ENCODE data around the gene ERBIN.
"Not testable (repeated sequence)": the region's sequence is repeated elsewhere in the genome, so short reads cannot be mapped to it uniquely, and the experiment has no call there.

The ERBIN gene

GRCh38 chr5:65967288-65968066, 41.1 kb downstream of the ERBIN start:
- no peak for DNase-seq

- DNase-seq = no peak
Observed at GRCh38 chr5:65969539-65970393, 43.4 kb downstream of the ERBIN start.

- DNase-seq = no peak
Observed at GRCh38 chr5:65970481-65971367, 44.3 kb downstream of the ERBIN start.

- DNase-seq = no peak
Observed at GRCh38 chr5:65971643-65972042, 45.3 kb downstream of the ERBIN start.

- DNase-seq = not testable (repeated sequence)
Observed at GRCh38 chr5:65972896-65973295, 46.5 kb downstream of the ERBIN start.

- no peak for DNase-seq
Observed at GRCh38 chr5:65978251-65978650, 51.9 kb downstream of the ERBIN start.

- no peak for DNase-seq
Observed at GRCh38 chr5:65981548-65981947, 55.2 kb downstream of the ERBIN start.

GRCh38 chr5:65981969-65982619, 55.7 kb downstream of the ERBIN start:
- no peak for DNase-seq

GRCh38 chr5:65982635-65983034, 56.3 kb downstream of the ERBIN start:
- no peak for DNase-seq

GRCh38 chr5:65984098-65984885, 57.9 kb downstream of the ERBIN start:
- DNase-seq = no peak

GRCh38 chr5:65986050-65986451, 59.7 kb downstream of the ERBIN start:
- DNase-seq = no peak

GRCh38 chr5:65986796-65987195, 60.4 kb downstream of the ERBIN start:
- no peak for DNase-seq

- DNase-seq = no peak
Observed at GRCh38 chr5:65987982-65988381, 61.6 kb downstream of the ERBIN start.

GRCh38 chr5:65989158-65989557, 62.8 kb downstream of the ERBIN start:
- no peak for DNase-seq

- DNase-seq = no peak
Observed at GRCh38 chr5:65992630-65993029, 66.3 kb downstream of the ERBIN start.

- DNase-seq = no peak
Observed at GRCh38 chr5:65994117-65994786, 67.9 kb downstream of the ERBIN start.

GRCh38 chr5:65999061-65999723, 72.8 kb downstream of the ERBIN start:
- DNase-seq = no peak

- DNase-seq = no peak
Observed at GRCh38 chr5:66001952-66002351, 75.6 kb downstream of the ERBIN start.

- DNase-seq = no peak
Observed at GRCh38 chr5:66002415-66002814, 76.0 kb downstream of the ERBIN start.

- no peak for DNase-seq
Observed at GRCh38 chr5:66004216-66004615, 77.8 kb downstream of the ERBIN start.

- DNase-seq = no peak
Observed at GRCh38 chr5:66009277-66009676, 82.9 kb downstream of the ERBIN start.

Measured in NCI-H1105 (cell line).